Kidney (tissue), 14 donors: Measurements from ENCODE around the gene PPP1R9B. TPM values are rescaled to one million over a fixed set of nuclear protein-coding genes. Genes with fewer than 3 reads are reported as not detected.

Experiments used
- DNase-seq, 5 donors: peaks; one replicate each; pipeline ENCODE4 v3.0.0-alpha.2; 2013 to 2020
- FAIRE-seq: peaks from 2 replicates; lab custom pipeline; 2012; peaks lifted over from hg19 to GRCh38; lab: Jason Lieb, UNC
- H3K27ac ChIP-seq, 2 donors: one replicate each; pipeline ENCODE4 v1.7.0; 2013; ENCODE audit warnings: low read depth in 2 of 2, low read length in 2 of 2, inconsistent platforms in 1 of 2
- H3K27me3 ChIP-seq: one replicate; pipeline ENCODE4 v1.7.1; 2013; ENCODE audit warnings: low read length, inconsistent platforms; ENCODE audit not compliant: control insufficient read depth, insufficient read depth
- H3K36me3 ChIP-seq, 3 donors: one replicate each; pipeline versions ENCODE4 v1.7.0 to v1.7.1; 2013; ENCODE audit warnings: low read length in 3 of 3, control low read depth in 1 of 3, inconsistent platforms in 1 of 3; ENCODE audit not compliant: insufficient read depth in 3 of 3, control insufficient read depth in 2 of 3
- H3K4me1 ChIP-seq, 3 donors: one replicate each; pipeline versions ENCODE4 v1.7.0 to v1.7.1; 2013; ENCODE audit warnings: low read length in 3 of 3, inconsistent platforms in 1 of 3, low read depth in 1 of 3; ENCODE audit not compliant: control insufficient read depth in 2 of 3, insufficient read depth in 2 of 3
- H3K4me3 ChIP-seq, 3 donors: one replicate each; pipeline versions ENCODE4 v1.7.0 to v1.8.1; 2013; ENCODE audit warnings: low read length in 3 of 3, control low read depth in 1 of 3, inconsistent platforms in 1 of 3
- H3K9ac ChIP-seq, 3 donors: one replicate each; pipeline versions ENCODE4 v1.7.0 to v1.7.1; 2013; ENCODE audit warnings: low read length in 3 of 3, control low read depth in 1 of 3, inconsistent platforms in 1 of 3
- H3K9me3 ChIP-seq, 3 donors: one replicate each; pipeline versions ENCODE4 v1.7.0 to v1.7.1; 2013; ENCODE audit warnings: low read length in 3 of 3, control low read depth in 1 of 3, inconsistent platforms in 1 of 3; ENCODE audit not compliant: control insufficient read depth in 2 of 3, insufficient read depth in 1 of 3
- CTCF ChIP-seq: IDR thresholded peaks from 3 replicates; pipeline ENCODE4 v1.5.1; 2012; ENCODE audit warnings: mild to moderate bottlenecking, moderate library complexity, borderline replicate concordance; ENCODE audit not compliant: insufficient read depth; ENCODE audit errors: extremely low read depth
- intact Hi-C: fragments of 100-400 bp; cut with DNase I; formaldehyde crosslinking; loops from one replicate; pipeline ENCODE4 v1.11.1; 2022
- polyA plus RNA-seq: library from polyadenylated mRNA; stranded (reverse); fragments of 350-450 nt; fragmentation: Illumina TruSeq; extraction: RNeasy Lipid Tissue Mini Kit (QIAGEN cat#74804); gene quantifications from one replicate; pipeline ENCODE4 v1.2.3, GENCODE V29; 2014; ENCODE audit warnings: low read depth, low replicate concordance; ENCODE audit not compliant: insufficient read depth
- total RNA-seq: library from RNA; stranded (reverse); fragmentation: NEBNext Ultra II Directional; extraction: Animal tissue kit (Norgen Biotek cat#: 25700); gene quantifications from one replicate; pipeline ENCODE4 v1.2.1, GENCODE V29; 2021
- donor health status: control.
- donor health status: control.
- donor health status: control.
- donor health status: control.
- donor health status: control.
- donor health status: DM: yes; HTN: yes; CAD: no.
- donor health status: Normal renal cell carcinoma (clear cell type).

Gene PPP1R9B
- total and polyA plus RNA-seq, 2 donors from 2014 or later = 17.1 to 64.4 TPM

DNA sequence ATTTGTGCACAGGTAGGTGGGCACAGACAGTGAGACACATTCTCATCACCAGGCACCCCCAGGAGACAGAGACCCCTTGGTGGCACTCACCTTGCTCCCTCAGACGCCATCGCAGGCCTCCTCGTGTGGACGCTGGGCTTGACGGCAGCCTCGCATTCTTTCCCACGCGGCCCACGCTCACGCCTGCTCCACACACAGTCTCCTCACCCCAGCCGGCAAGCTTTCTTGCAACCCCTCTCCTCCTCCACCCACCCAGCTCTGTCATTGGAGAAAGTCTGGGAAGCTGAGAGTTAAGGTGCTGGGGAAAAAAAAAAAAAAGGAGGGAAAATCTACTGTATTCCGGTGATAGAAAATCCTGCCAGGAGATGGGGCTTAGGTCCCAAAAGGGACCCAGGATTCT, 30.1 kb upstream of the PPP1R9B start:
- FAIRE-seq = no peak
- TF ChIP-seq CTCF = no peak
- H3K9ac ChIP-seq = no peak overlapping the region

GRCh38 chr17:50180111-50180510, 29.6 kb upstream of the PPP1R9B start:
- no peak for FAIRE-seq

More for the DNA sequence above, 30.1 kb upstream of the PPP1R9B start:
- Histone ChIP-seq H3K9me3 (no peaks in the 10 kb centered on the region), H3K27me3 (no peaks in the 10 kb centered on the region), H3K4me3 (no peak overlapping the region), H3K36me3 (no peaks in the 10 kb centered on the region), H3K4me1 (peaks cover 0 to 19% (median 12%) of the 10 kb centered on the region in 3 donors), H3K27ac (no peak overlapping the region)
- intact Hi-C loops = no loop called here
- peak in 1 of 5 donors; percentile 66 for DNase-seq

DNA sequence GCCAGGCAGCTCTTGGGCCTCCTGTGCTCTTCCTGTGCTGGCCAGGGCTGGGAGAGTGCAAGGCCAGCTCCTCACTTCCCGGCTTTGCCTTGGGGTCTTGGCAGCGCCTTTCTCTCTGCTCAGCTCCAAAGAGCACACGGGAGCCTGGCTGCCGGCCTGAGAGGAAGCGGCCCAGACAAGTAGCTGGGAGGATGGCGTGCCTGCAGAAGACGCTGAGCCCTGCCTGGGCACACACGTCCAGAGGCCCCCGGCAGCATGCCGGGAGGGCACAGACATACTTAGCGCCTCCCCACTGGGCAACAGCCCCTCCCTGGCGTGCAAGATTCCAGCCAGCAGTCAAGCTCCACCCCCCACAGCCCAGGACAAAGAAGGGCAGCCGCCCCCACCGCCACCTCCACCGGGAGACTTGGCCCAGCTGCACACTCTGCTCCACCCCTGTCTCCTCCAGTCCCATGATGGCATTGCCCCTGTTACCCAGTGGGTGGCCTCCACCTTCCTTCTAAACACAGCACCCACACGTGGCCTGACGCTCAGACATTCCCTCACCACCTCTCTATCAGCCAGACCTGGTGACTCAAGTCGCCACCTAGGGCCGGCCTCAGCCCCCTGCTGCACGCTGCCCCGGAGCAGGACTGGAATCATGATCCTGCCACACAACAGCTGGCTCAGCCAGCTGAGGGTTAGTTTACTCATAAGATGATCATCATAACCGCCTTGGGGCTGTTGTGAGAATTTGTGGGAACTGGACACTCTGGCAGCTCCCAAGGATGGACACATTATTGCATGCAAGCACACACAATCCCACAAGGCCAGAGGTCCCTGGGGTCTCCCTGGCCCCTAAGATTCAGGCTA, 27.7 kb upstream of the PPP1R9B start:
- no peaks in the 10 kb centered on the region for H3K9me3 ChIP-seq
- FAIRE-seq (no peak), DNase-seq (peak; percentile 69 to 90 (median 81))
- intact Hi-C loops = no loop called here
- TF ChIP-seq CTCF = peak; percentile 41
- no peak overlapping the region for H3K4me3 ChIP-seq
- H3K27me3 ChIP-seq = no peaks in the 10 kb centered on the region
- H3K4me1 ChIP-seq = peaks cover 0 to 19% (median 12%) of the 10 kb centered on the region in 3 donors
- H3K9ac ChIP-seq = peak overlapping the region in 2 of 3 donors; percentile 8 to 47
- peak overlapping the region; percentile 62 to 71 for H3K27ac ChIP-seq
- H3K36me3 ChIP-seq = no peaks in the 10 kb centered on the region

More at GRCh38 chr17:50180111-50180510, 29.6 kb upstream of the PPP1R9B start:
- Histone ChIP-seq H3K27me3 (no peaks in the 10 kb centered on the region), H3K9ac (no peak overlapping the region), H3K4me1 (peaks cover 0 to 19% (median 12%) of the 10 kb centered on the region in 3 donors), H3K4me3 (no peak overlapping the region), H3K9me3 (no peaks in the 10 kb centered on the region), H3K27ac (no peak overlapping the region), H3K36me3 (no peaks in the 10 kb centered on the region)
- TF ChIP-seq CTCF = no peak
- peak in 1 of 5 donors; percentile 27 for DNase-seq
- intact Hi-C loops = no loop called here
